GM19099 (cell line): ENCODE results near the gene SLC35E1.

Experiments
- POLR2A ChIP-seq: IDR thresholded peaks from 3 replicates; pipeline ENCODE4 v1.6.1; 2011; ENCODE audit warnings: low read depth; ENCODE audit not compliant: insufficient read length; ENCODE audit errors: extremely low read depth

Gene SLC35E1

DNA sequence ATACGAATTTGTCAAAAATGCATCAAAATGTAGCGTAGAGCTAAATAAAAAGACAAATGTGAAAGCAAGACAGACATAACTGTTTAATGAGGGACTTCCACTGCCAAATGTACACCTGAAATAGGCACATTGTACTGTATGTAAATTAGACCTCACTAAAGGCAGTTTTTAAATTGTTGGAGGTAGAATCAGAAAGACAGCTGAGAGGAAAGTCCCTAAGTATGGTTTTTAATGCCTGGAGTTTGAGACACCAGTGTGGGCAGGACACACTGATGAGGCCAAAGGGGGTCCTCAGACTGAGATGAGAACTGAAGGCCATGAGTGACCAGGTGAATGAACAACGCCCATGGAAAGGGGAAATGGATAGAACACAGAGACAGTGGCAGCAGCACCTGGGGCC lies 32.9 kb upstream of the SLC35E1 start:
- no peak for TF ChIP-seq POLR2A

DNA sequence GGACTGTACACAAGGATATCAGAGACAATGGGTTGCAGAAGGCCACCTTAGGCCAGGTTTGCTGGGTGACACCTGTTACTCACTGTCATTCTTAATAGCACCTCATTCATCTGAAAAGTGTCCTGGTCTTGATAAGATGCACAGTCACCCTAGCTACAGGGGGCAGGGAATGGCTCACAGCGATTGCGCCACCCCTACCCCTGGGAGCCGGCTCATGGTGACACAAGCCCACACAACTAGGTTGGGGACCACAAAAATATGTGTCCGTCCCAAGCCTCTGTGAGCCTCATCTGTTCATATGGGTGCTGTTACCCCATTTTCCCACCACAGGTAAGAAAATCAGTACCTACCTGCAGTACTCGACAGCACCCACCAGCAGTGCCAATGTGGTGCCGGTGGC lies 32.4 kb upstream of the SLC35E1 start:
- TF ChIP-seq POLR2A, result no peak

DNA sequence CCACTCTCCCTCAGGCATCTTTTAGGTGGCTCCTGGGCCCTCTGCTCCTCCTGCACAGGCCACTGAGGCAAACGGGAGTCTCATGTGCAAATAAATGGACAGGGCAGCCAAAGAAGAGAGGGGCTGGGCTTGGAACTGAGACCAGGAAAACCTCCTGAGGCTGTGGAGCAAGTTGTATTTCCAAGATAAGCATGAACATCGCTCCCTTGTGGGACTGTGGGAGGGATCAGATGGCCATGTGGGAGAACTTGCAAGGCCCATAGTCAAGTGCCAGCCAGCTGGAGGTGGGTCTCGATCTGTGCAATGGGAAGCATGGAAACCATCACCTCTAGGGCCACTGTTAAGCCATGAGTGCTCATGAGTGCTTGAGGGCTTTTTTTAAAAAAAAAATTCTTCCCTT lies 30.9 kb upstream of the SLC35E1 start:
- TF ChIP-seq POLR2A, result no peak

DNA sequence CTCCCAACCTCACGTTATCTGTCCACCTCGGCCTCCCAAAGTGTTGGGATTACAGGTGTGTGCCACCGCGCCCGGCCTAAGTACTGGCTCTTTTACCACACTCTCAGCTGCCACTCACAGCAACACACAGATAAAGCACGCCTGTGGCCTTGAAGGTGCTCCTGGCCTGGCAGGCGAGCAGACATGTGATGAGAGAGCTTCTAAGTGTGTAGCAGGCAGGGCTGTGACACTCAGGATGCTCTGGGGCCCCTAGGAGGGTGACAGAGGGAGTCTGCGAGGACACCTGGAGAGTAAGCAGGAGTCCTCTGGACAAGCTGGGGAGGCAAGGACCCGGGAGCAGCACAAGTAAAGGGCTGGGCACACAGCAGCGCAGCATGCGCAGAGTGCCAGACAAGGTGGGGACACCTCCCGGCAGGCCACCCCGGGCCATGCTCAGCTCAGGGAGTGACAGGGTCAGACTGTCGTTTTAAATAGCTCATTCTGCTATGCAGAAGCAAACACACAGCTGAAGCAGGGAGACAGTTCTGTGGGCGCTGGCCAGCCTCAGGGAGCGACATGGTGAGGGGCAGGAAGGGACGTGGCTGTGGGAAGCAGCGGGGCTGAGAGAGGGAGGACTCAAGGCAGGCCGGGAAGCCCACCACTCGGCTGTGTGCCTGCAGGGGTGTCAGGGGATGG lies 29.3 kb upstream of the SLC35E1 start:
- TF ChIP-seq POLR2A, result no peak

DNA sequence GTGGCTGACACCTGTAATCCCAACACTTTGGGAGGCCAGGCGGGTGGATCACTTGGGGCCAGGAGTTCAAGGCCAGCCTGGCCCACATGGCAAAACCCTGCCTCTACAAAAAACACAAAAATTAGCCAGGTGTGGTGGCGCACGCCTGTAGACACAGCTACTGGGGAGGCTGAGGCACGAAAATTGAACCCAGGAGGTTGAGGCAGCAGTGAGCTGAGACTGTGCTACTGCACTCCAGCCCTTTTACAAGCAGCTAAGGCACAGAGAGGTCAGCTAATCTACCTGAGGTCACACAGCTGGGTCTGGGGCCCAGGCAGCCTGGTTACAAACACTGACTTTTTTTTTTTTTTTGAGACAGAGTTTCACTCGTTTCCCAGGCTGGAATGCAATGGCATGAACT lies 28.6 kb upstream of the SLC35E1 start:
- no peak for TF ChIP-seq POLR2A

DNA sequence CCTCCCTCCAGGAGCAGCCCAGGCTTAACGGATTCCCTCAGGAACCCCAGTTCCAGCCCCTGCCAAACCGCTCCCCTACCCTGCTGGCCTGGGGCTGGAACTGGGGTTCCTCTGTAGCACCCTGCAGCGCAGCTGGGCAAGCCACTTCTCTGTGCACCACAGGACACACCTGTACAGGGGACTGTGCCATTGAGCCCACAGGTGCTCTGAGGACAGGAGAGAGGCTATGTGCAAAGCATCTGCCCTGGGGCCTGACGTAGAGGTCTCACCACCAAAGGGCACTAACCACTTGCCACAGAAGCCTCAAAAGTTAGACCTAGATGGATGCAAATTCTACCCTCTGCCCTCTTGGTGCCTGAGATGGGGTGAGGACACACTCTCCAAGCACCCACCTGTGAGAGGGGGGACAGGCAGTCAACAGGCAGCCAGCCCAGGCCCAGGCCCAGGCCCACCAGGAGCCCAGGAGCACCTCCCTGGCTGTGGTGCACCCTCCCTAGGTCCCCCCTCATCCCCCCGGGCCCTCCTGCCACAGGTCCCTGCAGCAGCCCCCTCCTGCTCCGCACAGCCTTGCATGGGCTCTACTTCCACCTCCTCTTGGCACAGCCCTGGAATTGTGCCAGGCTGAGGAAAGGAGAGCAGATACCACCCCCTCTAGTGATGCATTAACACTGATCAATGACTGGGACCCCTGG lies 27.6 kb upstream of the SLC35E1 start:
- no peak for TF ChIP-seq POLR2A

DNA sequence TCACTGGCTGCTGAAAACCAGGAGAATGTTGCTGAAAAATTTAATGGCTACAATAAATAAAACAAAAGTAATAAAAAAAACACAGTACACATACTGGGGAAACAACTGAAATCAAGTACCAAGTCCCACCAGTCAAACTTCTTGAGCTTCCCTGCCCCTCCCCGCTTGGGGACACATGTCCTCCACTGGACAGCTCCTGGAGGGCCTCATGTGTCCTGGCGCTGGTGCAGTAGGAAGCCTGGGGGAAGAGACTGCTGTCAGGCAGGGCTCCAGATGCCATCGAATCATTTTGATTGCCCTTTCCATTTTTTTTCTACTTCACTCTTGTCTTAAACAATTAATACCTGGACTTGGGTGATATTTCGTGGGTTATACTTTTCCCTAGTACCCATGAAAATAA lies 26.6 kb upstream of the SLC35E1 start:
- no peak for TF ChIP-seq POLR2A

DNA sequence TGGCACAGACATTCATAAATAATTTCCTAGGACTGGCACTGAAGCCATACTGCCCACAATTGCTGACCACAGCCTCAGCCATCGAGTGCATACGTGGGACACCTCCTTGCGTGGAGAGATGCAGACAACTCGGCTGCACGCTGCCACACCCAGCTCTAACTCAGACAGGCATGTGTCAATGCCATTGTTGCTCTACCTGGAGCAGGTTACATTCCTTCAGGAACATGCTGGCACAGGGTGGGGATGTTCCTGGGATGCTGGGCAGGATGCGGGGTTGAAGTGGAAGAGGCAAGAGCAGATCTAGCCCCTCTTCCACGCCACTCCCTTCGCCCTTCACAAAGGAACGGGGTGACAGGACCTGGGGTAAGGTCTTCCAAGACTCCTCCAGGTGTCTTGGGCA lies 24.2 kb upstream of the SLC35E1 start:
- no peak for TF ChIP-seq POLR2A

DNA sequence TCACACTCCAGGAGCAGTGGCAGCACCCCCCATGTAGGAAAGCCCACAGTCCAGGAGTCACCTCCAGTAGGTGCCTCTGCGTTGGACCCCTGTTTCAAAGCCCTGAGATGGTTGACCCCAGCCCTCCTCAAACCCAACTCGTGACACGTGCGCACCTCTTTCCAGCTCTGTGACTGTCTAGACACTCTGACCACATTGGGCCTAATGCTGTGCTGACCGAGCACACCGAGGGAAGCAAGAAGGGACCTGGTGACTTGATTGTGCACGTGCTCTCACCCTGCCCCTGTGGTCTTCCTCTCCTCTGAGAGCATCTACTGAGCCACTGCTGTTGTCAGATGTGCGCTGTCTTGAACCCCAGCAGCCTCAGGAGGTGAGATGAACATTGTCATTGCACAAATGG lies 22.9 kb upstream of the SLC35E1 start:
- no peak for TF ChIP-seq POLR2A

DNA sequence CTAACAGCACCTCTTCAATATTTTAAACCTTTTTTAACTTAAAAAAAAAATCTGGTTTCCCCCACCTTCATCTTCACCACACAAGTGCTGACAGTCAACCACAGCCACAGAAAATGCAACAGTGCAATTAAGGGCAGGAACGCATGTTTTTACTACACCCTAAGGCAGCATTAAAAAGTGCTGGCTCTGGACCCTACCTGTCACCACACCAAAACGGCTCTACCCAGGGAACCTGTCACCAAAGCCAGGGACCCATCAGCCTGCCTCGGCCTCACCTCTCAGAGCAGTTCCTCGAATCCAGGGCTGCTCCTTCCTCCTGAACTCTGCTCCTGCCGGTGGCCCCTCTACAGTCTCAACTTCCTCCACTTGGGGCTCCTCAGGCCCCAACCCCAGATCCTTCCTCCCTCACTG lies 22.5 kb upstream of the SLC35E1 start:
- no peak for TF ChIP-seq POLR2A

DNA sequence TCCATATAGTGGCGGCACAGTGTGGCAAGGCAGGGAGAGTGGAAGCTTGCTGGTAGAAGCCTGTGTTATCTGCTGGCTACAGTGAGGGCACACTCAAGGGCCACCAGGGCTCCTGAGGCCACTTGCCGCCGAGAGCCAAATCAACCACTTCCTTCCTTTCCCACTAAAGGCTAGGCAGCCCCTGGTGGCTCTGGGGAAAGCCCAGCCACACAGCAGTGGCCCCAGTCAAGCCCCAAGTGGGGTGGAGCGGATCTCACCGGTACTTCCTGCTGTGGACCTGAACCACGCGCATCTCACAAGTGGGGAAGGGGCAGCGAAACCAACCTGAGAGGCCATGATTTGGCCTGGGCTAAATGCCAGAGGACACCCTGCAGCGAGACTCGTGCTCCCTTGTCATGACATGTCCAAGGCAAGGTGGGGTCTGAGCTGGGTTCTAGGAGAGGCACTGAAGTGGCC lies 21.9 kb upstream of the SLC35E1 start:
- TF ChIP-seq POLR2A, result peak; percentile 40

DNA sequence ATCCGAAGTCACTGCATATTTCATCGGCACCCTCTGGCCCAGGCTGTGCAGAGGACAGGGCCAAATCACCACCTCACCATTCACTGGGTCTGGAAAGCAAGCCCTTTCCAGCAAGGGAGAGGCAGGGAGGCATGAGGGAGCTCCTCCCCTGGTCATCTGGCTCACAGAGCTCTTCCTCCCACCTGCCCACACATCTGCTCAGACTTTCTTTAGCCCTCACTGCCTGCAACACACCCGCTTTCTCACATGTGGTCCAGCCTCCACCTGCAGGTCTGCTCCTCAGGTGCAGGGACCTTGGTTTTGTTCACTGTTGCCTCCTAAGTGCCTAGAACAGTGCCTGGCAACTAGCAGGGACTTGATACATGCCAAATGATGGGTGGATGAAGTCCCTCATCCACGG lies 21.0 kb upstream of the SLC35E1 start:
- no peak for TF ChIP-seq POLR2A

DNA sequence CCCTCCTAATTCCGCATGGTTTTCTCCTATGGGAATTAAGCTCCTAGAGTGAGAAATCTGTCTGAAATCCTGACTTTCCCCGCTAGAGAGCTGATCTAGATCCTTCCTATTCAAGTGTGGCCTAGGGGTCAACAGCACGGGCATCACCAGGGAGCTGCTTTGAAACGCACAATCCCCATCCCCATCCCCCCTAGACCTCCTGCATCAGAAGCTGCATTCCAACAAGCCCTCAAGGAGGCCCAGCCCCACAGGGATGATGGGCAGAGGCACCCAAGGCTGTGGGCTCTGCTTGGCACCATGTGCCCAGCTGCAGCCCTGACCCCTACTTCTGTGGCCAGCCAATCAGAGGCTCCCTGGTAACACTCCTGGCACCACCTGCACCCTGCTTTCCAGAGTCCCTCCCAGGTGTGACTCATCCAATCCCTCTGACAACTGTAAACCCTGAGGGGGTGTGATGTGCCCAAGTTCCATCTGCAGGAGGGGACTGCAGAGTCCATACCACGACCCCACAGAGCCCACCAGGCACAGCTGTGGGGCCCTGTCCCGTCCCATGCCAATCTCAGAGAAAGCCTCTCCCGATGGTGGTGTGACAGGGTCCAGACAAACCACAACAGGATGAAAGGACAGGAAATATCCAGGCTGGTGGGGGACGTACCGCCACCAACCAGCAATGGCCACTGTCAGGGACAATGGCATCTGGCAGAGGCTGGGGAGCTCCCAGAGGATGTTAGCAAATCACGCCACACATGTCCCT lies 19.8 kb upstream of the SLC35E1 start:
- no peak for TF ChIP-seq POLR2A

DNA sequence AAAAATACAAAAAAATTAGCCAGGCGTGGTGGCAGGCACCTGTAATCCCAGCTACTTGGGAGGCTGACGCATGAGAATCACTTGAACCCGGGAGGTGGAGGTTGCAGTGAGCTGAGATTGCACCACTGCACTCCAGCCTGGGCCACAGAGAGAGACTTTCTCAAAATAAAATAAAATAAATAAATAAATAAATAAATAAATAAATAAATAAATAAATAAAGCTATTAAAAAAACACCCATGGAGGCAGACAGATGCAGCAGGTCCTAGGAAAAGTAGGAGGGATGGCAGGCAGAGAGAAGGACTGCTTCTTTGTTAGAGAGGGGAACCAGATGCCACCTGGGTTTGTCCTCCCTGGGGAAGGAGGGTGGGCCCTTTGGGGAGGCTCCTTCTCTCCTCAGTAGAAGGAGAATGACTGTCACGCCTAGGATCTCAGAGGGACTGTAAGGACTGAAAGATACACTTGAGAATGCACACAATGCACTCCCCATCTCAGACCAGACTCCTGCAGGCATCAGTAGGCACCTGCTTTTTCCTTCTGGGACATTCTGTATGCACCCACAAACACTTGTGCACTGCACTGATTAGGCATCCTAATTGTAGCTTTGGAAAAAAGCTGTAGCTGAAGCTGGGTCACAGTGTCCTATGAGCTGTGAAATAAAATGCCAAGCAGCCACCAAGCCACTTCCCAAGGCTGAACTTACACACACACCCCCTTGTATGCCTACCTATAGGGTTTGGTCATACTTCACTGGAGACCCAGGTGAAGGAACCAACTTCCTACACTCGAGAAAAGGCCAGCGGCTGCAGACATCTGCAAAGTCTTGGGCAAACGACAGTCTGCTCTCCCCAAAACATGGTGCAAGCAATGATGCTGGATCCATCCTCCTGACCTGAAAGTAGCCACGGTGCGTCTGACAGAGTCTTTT lies 18.9 kb upstream of the SLC35E1 start:
- no peak for TF ChIP-seq POLR2A

DNA sequence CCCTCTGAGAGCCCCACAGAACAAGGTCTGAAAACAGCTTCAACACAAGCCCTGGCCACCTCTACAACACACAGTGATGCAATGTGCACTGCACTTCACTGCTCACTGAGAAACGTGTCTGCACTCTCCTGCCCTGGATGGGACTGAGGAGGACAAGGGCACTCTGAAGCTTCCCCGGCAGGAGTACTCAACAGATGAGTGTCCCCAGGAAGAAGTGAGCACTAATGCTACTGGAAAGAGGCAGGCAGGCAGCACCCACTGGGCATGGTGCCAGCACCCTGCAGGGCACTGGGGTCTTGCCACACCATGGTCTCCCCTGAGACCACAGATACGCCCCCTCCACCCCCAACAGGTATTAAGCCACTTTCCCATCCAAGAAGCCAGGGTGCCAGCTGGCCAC lies 17.7 kb upstream of the SLC35E1 start:
- TF ChIP-seq POLR2A, result no peak
